GM19438 (cell line): ENCODE results near the gene PCLO.
"Not testable (repeated sequence)": the region's sequence is repeated elsewhere in the genome, so short reads cannot be mapped to it uniquely, and the experiment has no call there.

Source experiments
- ATAC-seq: cut with Tn5 transposase; IDR thresholded peaks from one replicate; pipeline ENCODE4 v1.9.1; 2021; ENCODE audit warnings: low read depth; ENCODE audit not compliant: unreplicated experiment

Gene PCLO

DNA sequence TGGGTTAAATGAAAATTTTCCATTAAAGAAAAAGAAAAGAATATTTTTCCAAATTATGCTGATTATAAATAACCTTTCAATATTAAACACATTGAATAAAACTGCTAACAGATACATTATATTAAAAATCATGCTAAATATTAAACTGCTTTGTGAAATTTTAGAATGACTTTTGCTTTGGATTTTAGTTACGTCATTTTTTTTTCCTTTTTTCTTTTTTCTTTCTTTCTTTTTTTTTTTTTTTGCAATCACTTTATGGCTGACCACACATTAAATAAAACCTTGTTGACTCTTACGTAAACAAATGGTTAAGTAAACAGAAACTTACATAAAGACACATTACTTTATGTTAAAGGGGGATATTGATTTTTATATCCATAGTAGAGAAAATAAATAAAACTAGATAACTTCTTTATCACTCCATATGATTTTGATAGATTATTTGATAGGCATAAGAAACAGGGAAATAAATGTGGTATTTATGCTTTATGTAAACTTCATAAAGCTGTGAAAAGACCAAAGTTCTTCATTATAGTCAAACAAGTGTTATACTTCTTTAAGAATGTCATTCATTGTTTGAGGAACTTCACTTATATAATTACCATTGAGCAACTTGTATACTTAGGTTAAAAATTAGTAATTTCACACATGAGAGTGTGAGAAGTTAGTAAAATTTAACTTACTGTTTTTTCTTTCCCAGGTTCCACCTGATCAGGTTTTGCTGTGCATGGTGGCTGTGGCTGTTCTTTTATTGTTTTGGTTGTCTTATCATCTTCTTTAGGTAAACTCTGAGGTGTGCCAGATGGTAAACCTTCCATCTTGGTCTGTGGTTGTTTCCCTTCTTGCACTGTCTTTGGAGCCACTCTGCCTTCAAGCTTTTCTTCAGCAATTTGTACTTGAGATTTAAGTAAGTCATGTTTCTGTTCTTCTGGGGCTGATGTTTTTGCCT lies 197.3 kb downstream of the PCLO start:
- no peak for ATAC-seq

- no peak for ATAC-seq
Measured at GRCh38 chr7:82964150-82964882, 198.4 kb downstream of the PCLO start.

DNA sequence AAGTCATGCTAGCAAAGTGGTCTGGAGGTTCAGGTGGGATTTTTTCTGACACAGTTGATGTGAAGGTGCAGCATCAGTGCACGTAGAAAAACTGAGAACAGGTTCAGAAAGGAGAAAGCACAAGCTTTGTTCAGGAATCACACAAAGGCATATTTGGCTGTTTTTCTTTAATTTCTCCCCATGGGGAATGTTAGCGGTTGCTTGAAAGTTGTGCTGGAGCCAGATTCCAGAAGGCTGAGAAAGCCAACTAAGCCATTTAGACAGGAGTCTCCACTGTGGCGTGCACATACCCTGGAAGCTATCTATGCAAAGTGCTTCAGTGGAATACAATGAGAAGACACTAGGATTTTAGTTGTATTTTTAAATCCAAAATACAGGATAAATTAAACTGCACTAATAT lies 201.4 kb downstream of the PCLO start:
- ATAC-seq, result no peak

DNA sequence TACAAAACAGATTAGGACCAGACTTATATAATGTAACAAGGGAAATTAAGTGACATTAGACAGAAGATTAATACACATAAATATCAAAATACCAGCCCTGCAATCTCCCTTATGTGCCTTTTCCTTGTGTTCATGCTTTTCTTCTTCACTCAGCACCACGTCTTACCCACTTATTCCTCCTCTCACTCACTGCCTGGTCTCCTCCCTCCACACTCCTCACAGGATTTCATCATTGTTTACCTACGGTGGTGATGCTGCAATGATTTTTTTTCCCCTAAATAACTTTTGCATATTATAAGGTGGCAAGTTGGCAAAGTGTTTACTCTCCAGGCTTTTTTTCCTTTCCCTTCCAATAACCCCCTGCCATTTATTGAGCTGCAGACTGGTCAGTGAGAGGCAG lies 203.2 kb downstream of the PCLO start:
- ATAC-seq, result no peak

- no peak for ATAC-seq
Measured at GRCh38 chr7:82957521-82957920, 205.2 kb downstream of the PCLO start.

DNA sequence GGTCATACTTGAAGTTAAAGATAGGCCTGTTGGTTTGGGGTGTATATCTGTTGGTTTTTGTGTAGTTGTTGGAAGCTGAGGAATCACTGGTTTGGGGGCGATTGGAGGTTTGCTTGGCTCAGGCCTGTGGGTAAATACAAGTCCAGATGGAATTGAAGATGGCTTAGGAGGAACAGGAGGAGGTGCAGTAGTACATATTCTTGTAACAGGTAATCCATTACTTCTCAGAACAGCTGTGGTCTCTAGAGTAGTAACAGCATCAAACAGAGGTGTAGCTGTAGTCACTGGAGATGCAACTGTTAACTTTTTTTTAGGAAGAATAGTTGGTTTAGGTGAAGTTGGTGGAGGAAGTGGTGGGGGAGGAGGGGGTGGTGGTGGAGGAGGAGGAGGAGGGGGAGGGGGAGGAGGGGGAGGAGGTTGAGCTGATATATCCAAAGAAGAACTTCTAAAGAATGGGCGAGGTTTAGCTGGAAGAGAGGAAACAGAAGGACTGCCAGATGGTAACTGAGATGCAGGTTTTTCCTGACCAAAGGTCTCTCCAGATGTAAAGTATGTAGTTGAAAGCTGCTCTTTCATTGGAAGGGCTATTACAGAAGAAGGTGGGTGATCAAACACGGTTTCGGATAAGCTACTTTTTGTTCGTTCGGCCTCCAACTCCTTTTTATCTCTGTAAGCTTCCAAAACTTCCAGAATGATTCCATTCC lies 209.2 kb downstream of the PCLO start:
- no peak for ATAC-seq

GRCh38 chr7:82950436-82950835 lies 212.2 kb downstream of the PCLO start:
- ATAC-seq, result no peak

DNA sequence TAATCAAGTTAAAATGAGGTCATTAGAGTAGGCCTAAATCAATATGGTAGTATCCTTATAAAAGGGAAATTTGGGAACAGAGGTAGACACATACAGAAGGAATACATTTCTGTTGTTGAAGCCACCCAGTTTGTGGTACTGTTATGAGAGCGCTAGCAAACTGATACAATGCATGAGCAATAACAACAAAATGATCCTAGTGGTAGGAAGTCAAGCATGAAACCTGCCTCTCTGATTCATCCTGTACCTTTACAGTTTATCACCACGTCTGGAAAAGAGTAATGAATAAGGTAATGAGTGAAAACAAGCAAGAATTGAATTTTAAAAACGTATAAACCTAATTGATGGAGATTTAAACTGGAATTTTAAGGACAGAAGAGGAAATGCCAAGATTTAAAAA lies 217.2 kb downstream of the PCLO start:
- no peak for ATAC-seq

GRCh38 chr7:82945056-82945455 lies 217.6 kb downstream of the PCLO start:
- ATAC-seq, result no peak

GRCh38 chr7:82932516-82932915 lies 230.2 kb downstream of the PCLO start:
- ATAC-seq, result no peak

- ATAC-seq, result no peak
Measured at GRCh38 chr7:82926477-82926876, 236.2 kb downstream of the PCLO start.

- ATAC-seq, result no peak
Measured at GRCh38 chr7:82925331-82925730, 237.4 kb downstream of the PCLO start.

DNA sequence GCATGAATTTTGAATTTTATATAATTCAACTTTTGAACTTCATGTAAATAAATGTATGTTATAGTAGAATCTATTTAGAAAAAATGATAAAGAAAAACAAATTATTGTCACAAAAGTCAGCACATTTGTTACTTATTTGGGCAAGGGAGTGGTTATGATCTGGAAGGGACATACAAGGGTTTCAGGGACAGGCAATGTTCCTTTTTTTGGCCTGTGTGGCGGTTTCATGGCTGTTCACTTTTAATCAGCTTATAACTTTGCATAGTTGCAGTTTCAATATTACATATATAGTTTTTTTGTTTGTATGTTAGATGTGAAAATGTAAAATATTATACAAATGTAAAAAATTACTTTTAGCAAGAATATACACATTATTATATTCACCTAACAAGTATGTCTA lies 256.2 kb downstream of the PCLO start:
- ATAC-seq, result no peak

DNA sequence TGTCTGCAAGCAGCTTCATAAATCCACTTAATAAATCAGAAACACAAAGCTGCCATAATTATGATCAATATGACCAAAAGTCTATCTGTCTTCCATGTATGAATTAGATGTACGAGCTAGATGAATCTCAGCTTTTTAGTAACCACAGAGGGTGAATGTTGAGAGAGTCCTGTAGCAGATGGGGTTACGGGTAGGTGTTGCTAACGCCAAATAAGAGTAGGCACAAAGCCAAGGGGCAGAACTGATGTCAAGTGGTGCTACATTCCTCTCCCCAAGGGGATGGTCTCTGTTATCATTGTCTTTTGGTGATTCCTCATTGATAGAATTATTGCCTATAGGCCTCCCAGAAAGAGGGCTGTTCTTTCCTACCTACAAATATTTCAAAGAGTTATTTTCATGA lies 257.8 kb downstream of the PCLO start:
- no peak for ATAC-seq

GRCh38 chr7:82901098-82901497 lies 261.6 kb downstream of the PCLO start:
- not testable (repeated sequence) for ATAC-seq

GRCh38 chr7:82897500-82897899 lies 265.2 kb downstream of the PCLO start:
- no peak for ATAC-seq

- not testable (repeated sequence) for ATAC-seq
Measured at GRCh38 chr7:82894341-82894740, 268.3 kb downstream of the PCLO start.

DNA sequence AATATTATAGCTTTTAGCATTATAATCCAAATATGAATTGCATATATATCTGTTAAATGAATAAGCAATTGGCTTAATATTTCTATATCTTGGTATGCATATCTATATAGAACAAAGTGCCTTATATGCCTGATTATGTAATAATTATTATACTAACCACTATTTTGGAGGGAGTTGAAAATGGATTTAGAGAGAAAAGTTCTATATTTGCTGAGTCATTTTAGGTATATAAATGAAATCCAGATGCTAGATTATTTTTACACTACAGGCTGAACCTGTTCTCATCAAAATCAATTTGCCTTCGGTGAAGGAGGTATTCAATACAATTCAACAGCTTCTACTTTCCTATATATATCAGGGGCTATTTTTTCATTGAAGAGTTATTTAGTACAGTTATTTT lies 276.4 kb downstream of the PCLO start:
- no peak for ATAC-seq

DNA sequence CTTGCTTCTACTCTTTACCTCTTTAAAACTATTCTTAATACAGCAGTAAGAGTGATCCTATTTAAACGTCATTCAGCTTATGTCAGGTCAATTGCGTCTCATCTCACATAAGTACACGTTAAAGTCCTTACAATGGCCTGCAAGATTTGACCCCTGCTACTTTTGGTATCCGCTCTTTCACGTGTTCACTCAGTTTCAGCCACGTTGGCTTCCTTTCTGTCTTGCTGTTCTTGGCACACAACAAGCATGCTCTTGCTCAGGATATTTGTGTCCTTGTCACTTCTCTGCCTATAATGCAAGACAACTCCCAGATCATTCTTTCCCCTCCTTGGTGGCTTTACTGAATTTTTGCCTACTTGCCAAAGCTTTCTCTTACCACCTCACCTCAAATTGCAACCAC lies 296.8 kb downstream of the PCLO start:
- ATAC-seq, result no peak

DNA sequence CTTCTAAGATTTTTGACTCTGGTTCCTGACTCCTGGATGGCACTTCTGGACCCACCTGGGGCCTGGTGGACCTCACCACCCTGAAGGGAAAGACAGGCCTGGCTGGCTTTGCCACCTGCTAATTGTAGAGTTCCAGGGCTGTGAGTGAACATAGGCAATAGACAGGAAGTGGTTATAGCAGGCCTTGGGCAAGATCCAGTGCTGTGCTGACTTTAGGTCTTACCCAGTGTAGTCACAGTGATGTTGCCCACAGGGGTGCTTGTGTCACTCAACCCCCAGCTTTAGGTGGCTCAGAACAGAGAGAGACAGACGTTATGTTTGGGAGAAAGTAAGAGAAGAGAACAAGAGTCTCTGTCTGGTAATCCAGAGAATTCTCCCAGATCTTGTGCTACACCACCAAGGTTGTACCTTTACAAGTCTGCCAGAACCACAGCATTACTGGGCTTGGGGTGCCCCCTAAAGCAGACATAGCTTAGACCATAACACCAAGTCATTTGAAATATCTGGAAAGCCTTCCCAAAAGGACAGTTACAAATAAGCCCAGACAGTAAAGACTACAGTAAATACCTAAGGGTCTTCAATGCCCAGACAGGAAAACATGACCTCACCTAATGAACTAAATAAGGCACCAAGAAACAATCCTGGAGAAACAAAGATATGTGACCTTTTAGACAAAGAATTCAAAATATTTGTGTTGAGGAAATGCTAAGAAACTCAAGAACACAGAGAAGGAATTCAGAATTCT lies 303.4 kb downstream of the PCLO start:
- no peak for ATAC-seq
